Ascending aorta (tissue), 2 donors: ENCODE data around the gene TF. TPM values are rescaled to one million over a fixed set of nuclear protein-coding genes. Genes with fewer than 3 reads are reported as not detected.

Experiments
- DNase-seq, 2 donors: peaks; one replicate each; pipeline ENCODE4 v3.0.0-alpha.2; 2019; ENCODE audit warnings: low spot score in 2 of 2
- H3K27ac ChIP-seq, 2 donors: fragments of 200-600 bp; sonication (generic); one replicate each; pipeline ENCODE4 v1.5.1; 2016 to 2017; ENCODE audit warnings: mild to moderate bottlenecking in 1 of 2
- H3K27me3 ChIP-seq: fragments of 200-600 bp; sonication (generic); one replicate; pipeline ENCODE4 v1.5.1; 2017
- H3K36me3 ChIP-seq, 2 donors: fragments of 200-600 bp; sonication (generic); one replicate each; pipeline ENCODE4 v1.5.1; 2016
- H3K4me1 ChIP-seq, 2 donors: fragments of 200-600 bp; sonication (generic); one replicate each; pipeline ENCODE4 v1.5.1; 2016 to 2017; ENCODE audit warnings: mild to moderate bottlenecking in 1 of 2
- H3K4me3 ChIP-seq, 2 donors: fragments of 200-600 bp; sonication (generic); one replicate each; pipeline ENCODE4 v1.5.1; 2016 to 2017; ENCODE audit warnings: mild to moderate bottlenecking in 1 of 2
- H3K9me3 ChIP-seq, 2 donors: fragments of 200-600 bp; sonication (generic); one replicate each; pipeline ENCODE4 v1.5.1; 2016
- CTCF ChIP-seq, 3 experiments: fragments of 200-600 bp in 2 of 3; fragments of 450-650 bp in 1 of 3; sonication (generic) in 2 of 3; IDR thresholded peaks; one replicate each; pipeline ENCODE4 v1.5.1; 2016 to 2019; ENCODE audit warnings: antibody characterized with exemption in 3 of 3, mild to moderate bottlenecking in 1 of 3, moderate library complexity in 1 of 3
- intact Hi-C: fragments of 100-400 bp; cut with DNase I; formaldehyde crosslinking; loops from one replicate; pipeline ENCODE4 v1.15.1; 2023
- total RNA-seq: library from RNA; depleted of rRNA; stranded (reverse); fragments of >200 nt; gene quantifications from one replicate; pipeline ENCODE4 v1.1.0, GENCODE V29; 2016

TF gene
- total RNA-seq, 1 donor from 2014 or later: 62.8 TPM

- H3K9me3 ChIP-seq: no peaks in the 10 kb centered on the region
- H3K4me3 ChIP-seq: no peak overlapping the region
- no peaks in the 10 kb centered on the region for H3K27me3 ChIP-seq
- DNase-seq: no peak
- H3K27ac ChIP-seq: no peak overlapping the region
- H3K4me1 ChIP-seq: no peaks in the 10 kb centered on the region
- intact Hi-C loops: no loop called here
- no peak for TF ChIP-seq CTCF (IDR thresholded peaks at IDR 0.05)
- no peaks in the 10 kb centered on the region for H3K36me3 ChIP-seq
Observed at GRCh38 chr3:133701435-133702358, 44.5 kb upstream of the TF start.

GRCh38 chr3:133703915-133704314 is 42.3 kb upstream of the TF start:
- no peak overlapping the region for H3K27ac ChIP-seq

GRCh38 chr3:133706033-133706432 is 40.2 kb upstream of the TF start:
- H3K36me3 ChIP-seq: no peaks in the 10 kb centered on the region
- no peak overlapping the region for H3K27ac ChIP-seq
- DNase-seq: no peak
- no peaks in the 10 kb centered on the region for H3K27me3 ChIP-seq
- intact Hi-C loops: no loop called here
- H3K9me3 ChIP-seq: no peaks in the 10 kb centered on the region
- no peak for TF ChIP-seq CTCF (IDR thresholded peaks at IDR 0.05)
- H3K4me1 ChIP-seq: no peaks in the 10 kb centered on the region
- H3K4me3 ChIP-seq: no peak overlapping the region

More at GRCh38 chr3:133703915-133704314, 42.3 kb upstream of the TF start:
- TF ChIP-seq CTCF (IDR thresholded peaks at IDR 0.05): no peak
- Histone ChIP-seq H3K4me3 (no peak overlapping the region), H3K36me3 (no peaks in the 10 kb centered on the region), H3K27me3 (no peaks in the 10 kb centered on the region), H3K9me3 (no peaks in the 10 kb centered on the region), H3K4me1 (no peaks in the 10 kb centered on the region)
- intact Hi-C loops: no loop called here
- no peak for DNase-seq

GRCh38 chr3:133709139-133709750 is 36.9 kb upstream of the TF start:
- no peaks in the 10 kb centered on the region for H3K36me3 ChIP-seq
- no peak overlapping the region for H3K27ac ChIP-seq
- TF ChIP-seq CTCF (IDR thresholded peaks at IDR 0.05): no peak
- H3K4me3 ChIP-seq: no peak overlapping the region
- H3K9me3 ChIP-seq: no peaks in the 10 kb centered on the region
- H3K27me3 ChIP-seq: no peaks in the 10 kb centered on the region
- no peak for DNase-seq
- H3K4me1 ChIP-seq: no peaks in the 10 kb centered on the region
- intact Hi-C loops: no loop called here

GRCh38 chr3:133711013-133711412 is 35.2 kb upstream of the TF start:
- no peaks in the 10 kb centered on the region for H3K36me3 ChIP-seq
- TF ChIP-seq CTCF (IDR thresholded peaks at IDR 0.05): no peak
- no peaks in the 10 kb centered on the region for H3K4me1 ChIP-seq
- H3K4me3 ChIP-seq: no peak overlapping the region
- intact Hi-C loops: no loop called here
- H3K9me3 ChIP-seq: no peaks in the 10 kb centered on the region
- DNase-seq: no peak
- H3K27ac ChIP-seq: no peak overlapping the region
- H3K27me3 ChIP-seq: no peaks in the 10 kb centered on the region
